ENCODE results near the gene CPN2.

- TF ChIP-seq CTCF (IDR thresholded peaks at IDR 0.05) (no peak), POLR2AphosphoS5 (IDR thresholded peaks at IDR 0.05) (no peak), POLR2A (IDR thresholded peaks at IDR 0.05; ENCODE audit: low read depth) (no peak)
Observed at GRCh38 chr3:194348354-194348753, 2.8 kb downstream of the CPN2 start.

Data from esophagus muscularis mucosa (tissue), 3 donors.